DMS 273 (cell line): Measurements from ENCODE around the gene CUL9.

Experiments used
- DNase-seq: peaks from one replicate; lab custom pipeline; 2025; ENCODE audit not compliant: unreplicated experiment; lab: John Stamatoyannopoulos, UW

The CUL9 gene

GRCh38 chr6:43172104-43173007, 9.6 kb upstream of the CUL9 start:
- DNase-seq = peak; percentile 74

- no peak for DNase-seq
Measured at GRCh38 chr6:43173591-43174262, 8.3 kb upstream of the CUL9 start.

GRCh38 chr6:43174263-43175112, 7.5 kb upstream of the CUL9 start:
- DNase-seq = peak; percentile 99

GRCh38 chr6:43175676-43176422, 6.1 kb upstream of the CUL9 start:
- no peak for DNase-seq

- DNase-seq = no peak
Measured at GRCh38 chr6:43176423-43176786, 5.6 kb upstream of the CUL9 start.

GRCh38 chr6:43178150-43178549, 3.8 kb upstream of the CUL9 start:
- DNase-seq = no peak

- DNase-seq = no peak
Measured at GRCh38 chr6:43178951-43179830, 2.8 kb upstream of the CUL9 start.

- no peak for DNase-seq
Measured at GRCh38 chr6:43180058-43180457, 1.9 kb upstream of the CUL9 start.

GRCh38 chr6:43180985-43181384, 1.0 kb upstream of the CUL9 start:
- peak; percentile 31 for DNase-seq

GRCh38 chr6:43181621-43181941, 415 bp upstream of the CUL9 start:
- DNase-seq = no peak

- no peak for DNase-seq
Measured at GRCh38 chr6:43183441-43183840, 1.4 kb downstream of the CUL9 start.

GRCh38 chr6:43184268-43184985, 2.4 kb downstream of the CUL9 start:
- DNase-seq = no peak

GRCh38 chr6:43185391-43185985, 3.5 kb downstream of the CUL9 start:
- DNase-seq = no peak

GRCh38 chr6:43186019-43186418, 4.0 kb downstream of the CUL9 start:
- DNase-seq = no peak

- DNase-seq = no peak
Measured at GRCh38 chr6:43186706-43187105, 4.7 kb downstream of the CUL9 start.

- no peak for DNase-seq
Measured at GRCh38 chr6:43187821-43188220, 5.8 kb downstream of the CUL9 start.

GRCh38 chr6:43188426-43188825, 6.4 kb downstream of the CUL9 start:
- no peak for DNase-seq

GRCh38 chr6:43189776-43190304, 7.8 kb downstream of the CUL9 start:
- DNase-seq = no peak

- no peak for DNase-seq
Measured at GRCh38 chr6:43192911-43193310, 10.9 kb downstream of the CUL9 start.
